RWPE2 (cell line): ENCODE results near the gene HILPDA.
A peak's percentile ranks its signal among the peaks of the same experiment; 100 is the strongest.
"Not testable (repeated sequence)": the region's sequence is repeated elsewhere in the genome, so short reads cannot be mapped to it uniquely, and the experiment has no call there.

Source experiments
- ATAC-seq: fragments of 200-7000 bp; cut with Tn5 transposase; 3 replicates; pipeline ENCODE4 v1.9.1; 2021; ENCODE audit warnings: low read depth
- DNase-seq: peaks from one replicate; pipeline ENCODE4 v3.0.0-alpha.2; 2020; ENCODE audit warnings: low spot score
- H3K27ac ChIP-seq: fragments of 450-650 bp; 2 replicates; pipeline ENCODE4 v1.5.1; 2017; ENCODE audit warnings: mild to moderate bottlenecking; ENCODE audit not compliant: poor library complexity, severe bottlenecking
- H3K27me3 ChIP-seq: fragments of 250-450 bp; sonication (Bioruptor Pico); 2 replicates; pipeline ENCODE4 v1.5.1; 2021; ENCODE audit warnings: mild to moderate bottlenecking, moderate library complexity; ENCODE audit not compliant: insufficient read depth, poor library complexity, severe bottlenecking
- H3K36me3 ChIP-seq: fragments of 250-450 bp; sonication (Bioruptor Pico); 2 replicates; pipeline ENCODE4 v1.5.1; 2020; ENCODE audit warnings: low read depth, mild to moderate bottlenecking, moderate library complexity
- H3K4me1 ChIP-seq: fragments of 250-450 bp; sonication (Bioruptor Pico); 2 replicates; pipeline ENCODE4 v1.5.1; 2021; ENCODE audit warnings: mild to moderate bottlenecking, moderate library complexity; ENCODE audit not compliant: insufficient read depth, poor library complexity, severe bottlenecking
- H3K4me3 ChIP-seq: fragments of 250-450 bp; sonication (Bioruptor Pico); 2 replicates; pipeline ENCODE4 v1.5.1; 2021; ENCODE audit warnings: mild to moderate bottlenecking, moderate library complexity; ENCODE audit not compliant: severe bottlenecking
- H3K9me3 ChIP-seq: fragments of 250-450 bp; sonication (Bioruptor Pico); 2 replicates; pipeline ENCODE4 v1.5.1; 2021; ENCODE audit warnings: mild to moderate bottlenecking, moderate library complexity; ENCODE audit not compliant: severe bottlenecking
- CTCF ChIP-seq: fragments of 450-650 bp; IDR thresholded peaks from one replicate; pipeline ENCODE4 v1.5.1; 2017; ENCODE audit warnings: mild to moderate bottlenecking, moderate library complexity; ENCODE audit not compliant: poor library complexity, severe bottlenecking

Gene HILPDA

GRCh38 chr7:128459394-128459878 lies 3.8 kb downstream of the HILPDA start:
- H3K4me3 ChIP-seq: no peak overlapping the region
- DNase-seq (no peak), ATAC-seq (0 out of 3 replicates have a peak, but pooled peaks have one; percentile 7)
- no peaks in the 10 kb centered on the region for H3K9me3 ChIP-seq
- peak; percentile 60 for TF ChIP-seq CTCF
- H3K4me1 ChIP-seq: no peaks in the 10 kb centered on the region
- H3K27ac ChIP-seq: no peak overlapping the region
- peaks cover 14% of the 10 kb centered on the region for H3K36me3 ChIP-seq
- H3K27me3 ChIP-seq: no peaks in the 10 kb centered on the region

GRCh38 chr7:128462460-128462859 lies 6.8 kb downstream of the HILPDA start:
- Histone ChIP-seq H3K36me3 (peaks cover 8% of the 10 kb centered on the region), H3K4me3 (no peak overlapping the region), H3K27ac (no peak overlapping the region), H3K27me3 (no peaks in the 10 kb centered on the region), H3K9me3 (no peaks in the 10 kb centered on the region), H3K4me1 (no peaks in the 10 kb centered on the region)
- no peak for TF ChIP-seq CTCF
- DNase-seq (no peak), ATAC-seq (no peak)

- H3K4me3 ChIP-seq, H3K36me3 ChIP-seq, H3K9me3 ChIP-seq, H3K4me1 ChIP-seq, DNase-seq, ATAC-seq, H3K27me3 ChIP-seq, H3K27ac ChIP-seq: not testable (repeated sequence)
Measured at GRCh38 chr7:128463345-128463744, 7.7 kb downstream of the HILPDA start.

- not testable (repeated sequence) for H3K27ac ChIP-seq, H3K9me3 ChIP-seq, H3K36me3 ChIP-seq, DNase-seq, H3K4me3 ChIP-seq, ATAC-seq, H3K27me3 ChIP-seq, H3K4me1 ChIP-seq
Measured at GRCh38 chr7:128463933-128464332, 8.3 kb downstream of the HILPDA start.

GRCh38 chr7:128466871-128467270 lies 11.2 kb downstream of the HILPDA start:
- H3K27me3 ChIP-seq, DNase-seq, H3K36me3 ChIP-seq, ATAC-seq, H3K4me3 ChIP-seq, H3K9me3 ChIP-seq, H3K27ac ChIP-seq, H3K4me1 ChIP-seq: not testable (repeated sequence)

GRCh38 chr7:128476402-128477335 lies 21.0 kb downstream of the HILPDA start, which contains the start of gene METTL2B:
TSS of gene METTL2B (plus strand) at chr7:128476748. CDS start at chr7:128476766, 18 bp downstream.
- peak within 1 kb of the TSS; percentile 62 for H3K27ac ChIP-seq
- peak; percentile 22 for TF ChIP-seq CTCF
- not testable (repeated sequence) for H3K27me3 ChIP-seq, H3K9me3 ChIP-seq, H3K4me1 ChIP-seq
- ATAC-seq (peak; percentile 93), DNase-seq (peak; percentile 92)
- H3K4me3 ChIP-seq: peak within 1 kb of the TSS; percentile 57
- H3K36me3 ChIP-seq: peaks cover 20% of the 10 kb centered on the region

- H3K9me3 ChIP-seq, H3K27me3 ChIP-seq, H3K4me1 ChIP-seq, ATAC-seq, DNase-seq: not testable (repeated sequence)
- Histone ChIP-seq H3K27ac (peak overlapping the region; percentile 62), H3K36me3 (peaks cover 24% of the 10 kb centered on the region), H3K4me3 (peak overlapping the region; percentile 57)
Measured at GRCh38 chr7:128477336-128477690, 21.6 kb downstream of the HILPDA start.

GRCh38 chr7:128479082-128479481 lies 23.4 kb downstream of the HILPDA start:
- H3K27ac ChIP-seq, H3K4me3 ChIP-seq, H3K9me3 ChIP-seq, DNase-seq, H3K27me3 ChIP-seq, H3K4me1 ChIP-seq, ATAC-seq: not testable (repeated sequence)
- peaks cover 36% of the 10 kb centered on the region for H3K36me3 ChIP-seq

- H3K27me3 ChIP-seq, H3K9me3 ChIP-seq, H3K27ac ChIP-seq, ATAC-seq, H3K4me3 ChIP-seq, DNase-seq, H3K4me1 ChIP-seq: not testable (repeated sequence)
- H3K36me3 ChIP-seq: peaks cover 23% of the 10 kb centered on the region
Measured at GRCh38 chr7:128488134-128488533, 32.5 kb downstream of the HILPDA start.
